ENCODE data around the gene RPS19BP1. TPM values are rescaled to one million over a fixed set of nuclear protein-coding genes. Genes with fewer than 3 reads are reported as not detected.

The RPS19BP1 gene
- total and polyA plus RNA-seq, 2 of the 8 experiments (the other 6 are each of a cell fraction or from before 2014, with no cell fraction given): 77.9 to 97.9 TPM

DNA sequence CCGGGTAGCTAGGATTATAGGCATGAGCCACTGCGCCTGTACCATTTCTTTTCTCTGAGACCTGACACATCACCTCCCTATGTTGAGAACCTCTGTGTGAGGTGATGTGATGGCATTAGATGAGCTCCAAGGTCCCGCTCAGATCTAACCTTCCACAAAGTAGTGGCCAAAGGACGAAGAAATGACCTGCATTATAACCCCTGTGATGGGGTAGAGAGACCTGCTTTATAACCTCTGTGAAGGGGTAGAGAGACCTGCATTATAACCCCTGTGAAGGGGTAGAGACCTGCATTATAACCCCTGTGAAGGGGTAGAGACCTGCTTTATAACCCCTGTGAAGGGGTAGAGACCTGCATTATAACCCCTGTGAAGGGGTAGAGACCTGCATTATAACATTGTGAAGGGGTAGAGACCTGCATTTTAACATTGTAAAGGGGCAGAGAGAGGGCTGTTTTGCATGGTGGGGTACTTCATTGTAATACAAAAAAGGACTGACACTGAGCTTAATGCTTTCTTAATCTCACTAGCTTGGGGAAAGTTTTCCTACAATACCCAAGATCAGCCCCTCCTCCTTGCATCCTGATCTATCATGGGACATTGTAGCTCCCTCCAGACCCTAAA lies 21.9 kb downstream of the RPS19BP1 start:
- H3K23ac ChIP-seq (ENCODE audit: insufficient read length): no peak overlapping the region
- H3K23me2 ChIP-seq (ENCODE audit: low read depth, low read length): no peaks in the 10 kb centered on the region; the same call in 1 of the 2 replicates
- H4K8ac ChIP-seq (ENCODE audit: extremely low read depth, insufficient read depth, low read length): no peak overlapping the region
- H4K91ac ChIP-seq (replicated peaks; ENCODE audit: insufficient read length, low read length): no peak overlapping the region
- H2BK15ac ChIP-seq (ENCODE audit: low read length): no peak overlapping the region
- no peak overlapping the region for H2BK12ac ChIP-seq (ENCODE audit: low read depth, low read length)
- peaks cover 38 to 89% (median 80%) of the 10 kb centered on the region in 4 experiments for H3K27me3 ChIP-seq (replicated peaks in 1 of 4; ENCODE audit: control insufficient read depth in 3 of 4, extremely low read depth in 1 of 4, insufficient read depth in 3 of 4, low read length in 3 of 4)
- no peak overlapping the region for H2AFZ ChIP-seq (ENCODE audit: low read length)
- H3K79me2 ChIP-seq (ENCODE audit: control insufficient read depth in 1 of 2, insufficient read depth in 2 of 2, low read length in 2 of 2): no peaks in the 10 kb centered on the region
- H2BK5ac ChIP-seq (ENCODE audit: low read depth, low read length): no peak overlapping the region
- ChIA-PET CTCF (ENCODE audit: partially characterized antibody) (interaction anchor here (0.7 to 10.1 kb wide), 9 partner anchors 9 to 124 kb away, joined by 3 to 278 read pairs (median 4); partner anchors contain the start of genes ATF4 and MIEF1), POLR2A (ENCODE audit: partially characterized antibody) (interaction anchor here (0.8 to 3.8 kb wide), 10 partner anchors 8 to 387 kb away, joined by 3 to 38 read pairs (median 4); partner anchors contain the start of genes ATF4 and MIEF1)
- no peaks in the 10 kb centered on the region for H3K9me3 ChIP-seq (ENCODE audit: insufficient read depth in 2 of 2, low read depth in 1 of 2, low read length in 1 of 2)
- H3K79me1 ChIP-seq (ENCODE audit: low read depth, low read length): peaks cover 5% of the 10 kb centered on the region
- DNase-seq (ENCODE audit: low read depth in 1 of 2, low spot score in 2 of 2): no peak
- H3K14ac ChIP-seq (ENCODE audit: insufficient read length): no peak overlapping the region
- peaks cover 23 to 73% (median 51%) of the 10 kb centered on the region in 4 experiments for H3K36me3 ChIP-seq (ENCODE audit: control insufficient read depth in 2 of 4, insufficient read depth in 4 of 4, low read length in 3 of 4)
- WGBS, 2 experiments (ENCODE audit: extremely low coverage in 1 of 2, insufficient coverage in 1 of 2, insufficient read length in 1 of 2, insufficient replicate concordance in 2 of 2, low coverage in 1 of 2, low lambda C conversion rate in 2 of 2, missing lambda C conversion rate in 1 of 2): 84% methylated on average over 4 of the region's 4 CpGs; no CpG with 5 or more reads in 1 of the 2 experiments
- no peak overlapping the region for H3K4ac ChIP-seq (replicated peaks; ENCODE audit: insufficient read length, low read depth, low read length)
- no peak overlapping the region for H4K5ac ChIP-seq (ENCODE audit: insufficient read length, low read depth, low read length)
- no peak overlapping the region for H2AK5ac ChIP-seq (ENCODE audit: low read depth, low read length)
- H2BK20ac ChIP-seq (ENCODE audit: low read length): no peak overlapping the region
- no peak overlapping the region for H3K4me3 ChIP-seq (ENCODE audit: extremely low read depth in 1 of 4, insufficient read depth in 2 of 4, low read depth in 3 of 4, low read length in 4 of 4)
- H4K20me1 ChIP-seq (replicated peaks in 1 of 2; ENCODE audit: control insufficient read depth in 1 of 2, insufficient read depth in 2 of 2, low read length in 2 of 2): peaks cover 44 to 69% of the 10 kb centered on the region in 2 experiments
- H2BK120ac ChIP-seq (replicated peaks; ENCODE audit: low read depth, low read length): no peak overlapping the region
- H3K4me1 ChIP-seq (replicated peaks in 1 of 4; ENCODE audit: control insufficient read depth in 3 of 4, insufficient read depth in 4 of 4, low read length in 3 of 4): peaks cover 0 to 3% (median 0%) of the 10 kb centered on the region in 4 experiments; a peak in 2 of 7 replicates
- no peak overlapping the region for H3K9ac ChIP-seq (replicated peaks in 1 of 4; ENCODE audit: extremely low read depth in 1 of 4, low read depth in 3 of 4, low read length in 3 of 4)
- H3K4me2 ChIP-seq (ENCODE audit: insufficient read depth in 1 of 2, low read depth in 2 of 2, low read length in 2 of 2): no peak overlapping the region
- no peak overlapping the region for H3K56ac ChIP-seq (replicated peaks; ENCODE audit: insufficient read length, low read depth, low read length)
- no peak overlapping the region for H3K18ac ChIP-seq (ENCODE audit: extremely low read depth, low read length)
- no peak overlapping the region for H3K27ac ChIP-seq (ENCODE audit: low read depth, low read length)
- peak; percentile 88 for FAIRE-seq
- TF ChIP-seq, protein P1, sequence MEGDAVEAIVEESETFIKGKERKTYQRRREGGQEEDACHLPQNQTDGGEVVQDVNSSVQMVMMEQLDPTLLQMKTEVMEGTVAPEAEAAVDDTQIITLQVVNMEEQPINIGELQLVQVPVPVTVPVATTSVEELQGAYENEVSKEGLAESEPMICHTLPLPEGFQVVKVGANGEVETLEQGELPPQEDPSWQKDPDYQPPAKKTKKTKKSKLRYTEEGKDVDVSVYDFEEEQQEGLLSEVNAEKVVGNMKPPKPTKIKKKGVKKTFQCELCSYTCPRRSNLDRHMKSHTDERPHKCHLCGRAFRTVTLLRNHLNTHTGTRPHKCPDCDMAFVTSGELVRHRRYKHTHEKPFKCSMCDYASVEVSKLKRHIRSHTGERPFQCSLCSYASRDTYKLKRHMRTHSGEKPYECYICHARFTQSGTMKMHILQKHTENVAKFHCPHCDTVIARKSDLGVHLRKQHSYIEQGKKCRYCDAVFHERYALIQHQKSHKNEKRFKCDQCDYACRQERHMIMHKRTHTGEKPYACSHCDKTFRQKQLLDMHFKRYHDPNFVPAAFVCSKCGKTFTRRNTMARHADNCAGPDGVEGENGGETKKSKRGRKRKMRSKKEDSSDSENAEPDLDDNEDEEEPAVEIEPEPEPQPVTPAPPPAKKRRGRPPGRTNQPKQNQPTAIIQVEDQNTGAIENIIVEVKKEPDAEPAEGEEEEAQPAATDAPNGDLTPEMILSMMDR (IDR thresholded peaks at IDR 0.05; ENCODE audit: control extremely low read depth in 1 of 3, insufficient read depth in 1 of 3, low read depth in 1 of 3, low read length in 3 of 3): no peak
- TF ChIP-seq, protein P2, sequence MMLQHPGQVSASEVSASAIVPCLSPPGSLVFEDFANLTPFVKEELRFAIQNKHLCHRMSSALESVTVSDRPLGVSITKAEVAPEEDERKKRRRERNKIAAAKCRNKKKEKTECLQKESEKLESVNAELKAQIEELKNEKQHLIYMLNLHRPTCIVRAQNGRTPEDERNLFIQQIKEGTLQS (IDR thresholded peaks at IDR 0.05; ENCODE audit: insufficient read depth, low read depth, low read length): no peak
- TF ChIP-seq, protein P3, sequence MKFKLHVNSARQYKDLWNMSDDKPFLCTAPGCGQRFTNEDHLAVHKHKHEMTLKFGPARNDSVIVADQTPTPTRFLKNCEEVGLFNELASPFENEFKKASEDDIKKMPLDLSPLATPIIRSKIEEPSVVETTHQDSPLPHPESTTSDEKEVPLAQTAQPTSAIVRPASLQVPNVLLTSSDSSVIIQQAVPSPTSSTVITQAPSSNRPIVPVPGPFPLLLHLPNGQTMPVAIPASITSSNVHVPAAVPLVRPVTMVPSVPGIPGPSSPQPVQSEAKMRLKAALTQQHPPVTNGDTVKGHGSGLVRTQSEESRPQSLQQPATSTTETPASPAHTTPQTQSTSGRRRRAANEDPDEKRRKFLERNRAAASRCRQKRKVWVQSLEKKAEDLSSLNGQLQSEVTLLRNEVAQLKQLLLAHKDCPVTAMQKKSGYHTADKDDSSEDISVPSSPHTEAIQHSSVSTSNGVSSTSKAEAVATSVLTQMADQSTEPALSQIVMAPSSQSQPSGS (IDR thresholded peaks at IDR 0.05; ENCODE audit: low read length): peak; percentile 94
- TF ChIP-seq SP4 (IDR thresholded peaks at IDR 0.05; ENCODE audit: low read length): no peak
- peak; percentile 98 for TF ChIP-seq TCF12 (IDR thresholded peaks at IDR 0.05; ENCODE audit: low read depth, low read length)
- TF ChIP-seq SP1 (IDR thresholded peaks at IDR 0.05; ENCODE audit: low read depth, low read length): peak; percentile 89
- peak; percentile 98 for TF ChIP-seq POLR2AphosphoS5 (IDR thresholded peaks at IDR 0.05; ENCODE audit: low read depth, low read length)
- TF ChIP-seq NRF1 (IDR thresholded peaks at IDR 0.05; ENCODE audit: low read depth, low read length): no peak
